ENCODE measurements around the gene MCF2L.
"Not testable (repeated sequence)": the region's sequence is repeated elsewhere in the genome, so short reads cannot be mapped to it uniquely, and the experiment has no call there.

The MCF2L gene

DNA sequence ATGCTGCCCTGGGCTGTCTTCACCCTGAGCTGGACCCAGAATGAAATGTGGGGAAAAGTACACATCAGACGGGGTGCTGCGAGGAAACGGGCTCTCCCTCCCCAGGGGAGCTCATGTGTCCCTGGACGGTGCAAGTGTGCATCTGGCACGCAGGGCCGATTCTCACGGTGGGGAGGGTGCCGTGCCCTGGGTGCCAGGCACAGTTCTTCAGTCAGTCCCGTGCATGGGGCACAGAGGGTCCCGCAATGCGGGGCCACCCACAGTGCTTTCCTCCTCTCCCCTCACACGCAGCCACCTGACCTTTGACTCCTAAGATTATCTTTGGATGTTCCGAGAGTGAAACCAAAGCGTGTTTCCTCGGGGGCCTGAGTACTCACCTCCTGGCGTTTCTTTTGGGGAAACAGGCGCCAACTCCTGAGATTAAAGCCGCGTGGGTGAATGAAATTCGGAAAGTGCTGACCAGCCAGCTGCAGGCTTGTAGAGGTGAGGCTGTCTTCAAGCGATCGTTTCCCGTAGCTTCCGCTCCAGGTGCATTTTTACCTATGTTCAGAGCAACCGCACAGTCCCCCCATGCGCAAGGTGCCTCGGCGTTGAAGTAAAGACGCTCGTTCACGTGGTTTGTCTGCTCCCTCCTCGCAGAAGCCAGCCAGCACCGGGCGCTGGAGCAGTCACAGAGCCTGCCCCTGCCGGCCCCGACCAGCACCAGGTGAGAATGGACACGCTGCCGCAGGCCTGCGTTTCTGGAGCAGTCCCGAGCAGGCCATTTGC lies 119.1 kb downstream of the MCF2L start:
- no peak for DNase-seq

GRCh38 chr13:113088691-113089020 lies 119.6 kb downstream of the MCF2L start:
- DNase-seq = no peak

- DNase-seq = no peak
Measured at GRCh38 chr13:113089693-113090414, 120.8 kb downstream of the MCF2L start.

GRCh38 chr13:113090415-113090770 lies 121.4 kb downstream of the MCF2L start:
- no peak for DNase-seq

DNA sequence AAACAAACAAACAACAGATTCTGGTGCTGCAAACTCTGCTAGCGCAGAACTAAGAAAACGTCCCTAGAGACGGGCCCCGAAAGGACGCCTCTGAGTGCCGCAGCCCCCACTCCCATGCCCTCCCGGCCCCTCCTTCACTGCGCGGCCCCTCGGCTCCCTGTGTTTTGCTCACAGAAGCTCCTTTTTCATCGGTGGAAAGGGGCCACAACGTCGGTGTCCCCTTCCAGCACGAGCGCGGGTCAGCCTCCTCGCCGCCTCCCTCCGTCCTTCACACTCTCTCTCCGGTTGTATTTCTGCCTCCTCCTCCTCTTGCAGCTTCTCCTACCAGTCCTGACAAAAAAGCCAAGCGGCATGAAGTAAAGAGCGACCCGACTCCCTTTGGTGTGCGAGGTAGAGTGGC lies 121.8 kb downstream of the MCF2L start:
- no peak for DNase-seq

DNA sequence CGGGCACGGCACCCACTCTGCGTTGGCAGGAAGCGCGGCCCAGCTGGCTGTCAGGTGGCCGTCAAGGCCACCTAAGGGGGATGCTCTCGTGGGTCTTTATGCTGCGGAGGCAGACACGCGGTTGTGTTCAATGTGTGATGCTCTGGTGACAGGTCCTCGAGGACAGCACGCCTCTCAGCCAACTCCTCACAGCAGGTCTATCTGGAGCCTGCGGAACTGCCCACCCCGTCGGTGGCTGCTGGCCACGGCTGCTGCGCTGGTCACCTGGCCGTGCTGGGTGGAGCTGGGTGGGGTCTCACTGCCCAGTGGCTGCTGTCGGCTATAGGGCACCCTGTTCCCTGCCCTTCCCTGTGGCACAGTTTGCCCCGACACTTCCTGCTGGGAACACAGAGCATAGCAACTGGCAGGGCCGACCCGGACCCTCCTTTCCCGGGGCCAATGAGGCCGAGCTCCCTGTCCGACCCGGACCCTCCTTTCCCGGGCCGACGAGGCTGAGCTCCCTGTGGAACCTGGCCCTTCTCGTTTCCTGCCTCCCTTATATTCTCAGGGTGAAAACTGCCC lies 122.3 kb downstream of the MCF2L start:
- DNase-seq = no peak

DNA sequence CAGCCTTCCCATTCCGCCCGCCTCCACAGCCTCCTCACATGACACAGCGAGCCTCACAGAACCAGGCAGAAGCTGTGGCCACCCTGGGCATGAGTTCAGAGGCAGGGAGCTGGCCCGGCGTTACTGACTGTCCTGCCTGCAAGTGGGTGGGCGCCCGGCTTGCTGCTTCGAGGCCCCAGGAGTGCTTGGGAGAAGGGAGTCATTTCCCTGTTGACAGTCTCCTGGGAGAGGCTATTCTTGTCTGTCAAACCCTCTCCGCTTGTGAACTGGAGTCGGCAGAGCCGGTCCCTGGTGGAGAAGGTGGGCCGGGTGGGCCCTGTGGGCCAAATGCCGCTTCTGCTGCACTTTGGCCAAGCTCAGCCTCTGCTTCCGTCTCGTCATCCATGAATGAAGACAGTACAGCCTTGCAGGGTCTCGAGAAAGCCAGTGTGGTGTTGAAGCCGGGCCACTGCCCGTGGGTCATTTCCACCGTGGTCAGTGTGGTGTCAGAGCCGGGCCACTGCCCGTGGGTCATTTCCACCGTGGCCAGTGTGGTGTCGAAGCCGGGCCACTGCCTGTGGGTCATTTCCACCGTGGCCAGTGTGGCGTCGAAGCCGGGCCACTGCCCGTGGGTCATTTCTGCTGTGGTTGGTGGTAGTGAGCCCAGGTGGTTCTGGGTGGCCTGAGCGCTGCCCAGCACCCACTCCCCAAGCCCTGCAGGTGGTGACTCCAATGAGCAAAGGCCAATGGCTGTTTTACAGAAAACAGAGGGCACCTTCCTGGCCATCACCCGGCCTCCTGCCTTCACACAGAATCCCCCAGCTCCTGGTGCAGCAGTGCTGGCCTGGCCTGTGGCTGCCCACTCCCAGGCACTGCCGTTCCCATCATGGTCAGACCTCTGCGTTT lies 123.1 kb downstream of the MCF2L start:
- DNase-seq = no peak

GRCh38 chr13:113092776-113093579 lies 124.0 kb downstream of the MCF2L start:
- DNase-seq = no peak

DNA sequence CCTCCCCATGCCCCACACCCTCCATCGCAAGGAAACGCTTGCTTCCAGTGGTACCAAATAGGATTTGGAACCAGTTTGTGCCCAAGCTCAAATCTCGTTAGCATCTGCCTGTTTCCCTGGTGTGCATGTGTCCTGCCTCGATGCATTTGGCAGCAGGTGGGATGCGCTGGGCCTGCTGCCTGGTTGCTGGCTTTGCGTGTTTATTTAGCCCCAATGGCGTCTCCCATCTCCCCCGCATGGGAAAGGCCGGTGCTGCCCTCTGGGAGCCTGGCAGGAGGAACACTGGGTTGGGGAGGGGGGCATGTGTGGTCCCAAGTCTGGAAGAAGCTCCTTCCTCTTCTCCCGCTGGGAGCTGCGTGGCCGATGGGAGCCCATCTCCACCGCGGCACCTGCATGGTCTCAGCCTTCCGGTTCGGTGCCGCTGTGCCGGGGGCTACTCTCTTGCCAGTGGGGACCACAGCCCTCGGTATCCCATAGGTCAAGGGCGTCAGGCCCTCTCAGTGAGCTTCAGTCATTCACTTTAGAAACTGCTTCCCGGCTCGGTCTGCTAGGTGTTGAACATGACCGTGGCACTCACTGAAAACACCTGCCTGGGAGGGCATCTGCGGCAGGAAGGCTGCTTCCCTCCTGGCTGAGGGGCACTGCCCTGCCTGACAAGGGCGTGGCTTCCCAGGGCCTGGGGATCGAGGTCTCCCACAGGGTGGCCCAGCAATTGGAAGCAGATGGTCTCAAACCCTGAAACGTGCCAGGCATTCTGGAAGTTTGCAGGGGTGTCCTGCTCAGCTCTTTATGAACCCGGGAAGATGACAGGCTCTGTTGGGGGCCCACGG lies 124.8 kb downstream of the MCF2L start:
- DNase-seq = no peak

- no peak for DNase-seq
Measured at GRCh38 chr13:113094410-113094800, 125.4 kb downstream of the MCF2L start.

DNA sequence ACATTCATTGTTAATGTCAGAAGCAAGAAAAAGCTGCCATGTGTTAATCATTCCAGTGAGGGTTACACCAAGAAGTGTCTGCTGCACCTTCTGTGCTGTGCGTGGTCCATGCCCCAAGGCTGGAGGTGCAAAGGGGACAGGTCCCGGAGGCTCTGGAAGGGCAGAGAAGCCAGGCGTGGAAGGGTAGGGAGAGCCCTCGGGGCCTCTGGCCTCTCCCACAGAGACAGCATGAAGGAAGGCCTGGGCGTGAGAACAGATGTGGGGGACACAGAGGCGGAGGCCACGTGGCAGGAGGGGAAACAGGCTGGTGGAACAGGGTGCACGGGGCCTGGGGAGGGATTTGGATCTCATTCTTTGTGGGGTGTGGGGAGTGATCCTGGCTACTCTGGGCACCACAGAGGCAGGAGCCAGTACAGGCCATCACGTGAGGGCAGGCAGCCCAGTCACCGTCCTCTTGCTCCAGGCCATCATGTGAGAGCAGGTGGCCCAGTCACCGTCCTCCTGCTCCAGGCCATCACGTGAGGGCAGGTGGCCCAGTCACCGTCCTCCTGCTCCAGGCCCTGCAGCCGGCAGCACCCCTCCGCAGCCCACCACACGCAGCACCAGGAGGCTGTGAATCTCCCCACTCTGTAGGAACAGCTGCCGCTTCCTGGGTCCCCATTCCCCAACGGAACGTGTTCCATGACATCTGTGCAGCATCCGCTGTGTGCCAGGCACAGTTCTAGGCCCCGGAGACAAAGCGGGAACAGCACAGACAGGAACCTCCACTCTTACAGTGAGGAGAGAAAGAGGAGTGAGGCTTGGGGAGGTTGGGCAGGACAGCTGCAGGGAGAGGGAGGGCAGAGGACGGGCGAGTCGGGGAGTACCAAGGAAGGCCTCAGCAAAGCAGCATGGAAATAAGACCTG lies 126.4 kb downstream of the MCF2L start:
- DNase-seq = no peak

DNA sequence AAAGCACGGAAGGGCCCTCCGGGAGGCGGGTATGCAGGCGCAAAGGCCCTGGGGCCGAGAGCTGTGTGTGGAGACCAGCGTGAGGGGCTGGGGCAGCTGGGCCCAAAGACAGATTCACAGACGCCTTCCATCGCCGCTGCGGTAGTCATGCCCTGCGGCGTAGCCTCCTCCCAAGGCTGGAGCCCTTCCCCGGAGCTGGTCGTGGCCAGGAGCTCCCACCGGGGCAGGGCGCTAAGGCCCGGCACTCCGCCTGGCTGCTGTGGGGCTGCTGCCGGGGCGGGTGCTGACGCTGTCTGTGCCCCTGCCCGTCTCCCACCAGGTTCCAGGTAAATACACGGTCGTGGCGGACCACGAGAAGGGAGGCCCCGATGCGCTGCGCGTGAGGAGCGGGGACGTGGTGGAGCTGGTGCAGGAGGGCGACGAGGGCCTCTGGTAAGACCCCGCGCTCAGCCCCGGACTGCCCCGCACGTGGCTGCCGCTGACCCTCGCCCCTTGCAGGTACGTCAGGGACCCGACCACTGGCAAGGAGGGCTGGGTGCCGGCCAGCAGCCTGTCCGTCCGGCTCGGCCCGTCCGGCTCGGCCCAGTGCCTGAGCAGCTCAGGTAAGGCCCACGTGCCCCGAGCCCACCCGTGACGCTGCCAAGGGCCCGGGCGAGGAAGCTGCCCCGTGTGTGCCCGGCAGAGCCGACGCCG lies 127.2 kb downstream of the MCF2L start:
- no peak for DNase-seq

GRCh38 chr13:113096745-113097305 lies 127.8 kb downstream of the MCF2L start:
- DNase-seq = no peak

- no peak for DNase-seq
Measured at GRCh38 chr13:113097651-113098050, 128.6 kb downstream of the MCF2L start.

- DNase-seq = no peak
Measured at GRCh38 chr13:113098162-113098732, 129.2 kb downstream of the MCF2L start.

DNA sequence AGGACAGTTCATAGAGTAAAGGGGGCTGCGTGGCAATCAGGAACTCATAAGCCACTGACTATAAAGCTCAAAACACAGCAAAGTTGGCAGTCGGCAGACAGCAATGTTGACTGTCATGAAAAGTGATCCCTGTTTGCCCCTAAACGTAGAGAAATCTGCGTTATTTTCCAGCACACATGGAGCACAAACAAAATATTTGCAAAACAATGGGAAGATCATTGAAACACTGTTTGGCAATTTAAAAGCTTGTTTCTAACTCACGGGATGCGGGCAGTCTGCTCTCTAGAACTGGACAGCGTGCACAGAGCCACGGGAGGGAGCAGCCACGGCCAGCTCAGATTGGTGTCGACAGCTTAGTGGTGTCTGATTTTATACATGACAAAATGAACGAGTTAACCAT lies 130.1 kb downstream of the MCF2L start:
- DNase-seq = no peak

DNA sequence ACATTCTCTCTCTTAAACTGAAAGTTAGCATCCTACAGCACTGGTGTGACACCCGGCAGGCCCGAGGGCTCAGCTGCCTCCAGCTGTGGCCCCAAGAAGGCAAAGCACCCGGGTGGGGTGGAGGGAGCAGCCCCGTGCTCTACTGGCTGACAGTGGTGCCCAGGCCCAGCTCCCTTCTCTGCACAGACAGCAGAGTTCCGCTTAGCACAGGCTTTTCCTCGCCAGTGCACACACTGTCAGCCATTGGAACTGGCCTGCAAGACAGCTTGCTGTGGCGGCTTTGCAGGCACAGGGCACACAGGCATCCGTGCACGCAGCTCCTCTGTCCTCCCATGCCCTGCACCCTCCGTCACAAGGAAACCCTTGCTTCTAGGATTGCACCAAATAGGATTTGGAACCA lies 133.3 kb downstream of the MCF2L start:
- DNase-seq = not testable (repeated sequence)

DNA sequence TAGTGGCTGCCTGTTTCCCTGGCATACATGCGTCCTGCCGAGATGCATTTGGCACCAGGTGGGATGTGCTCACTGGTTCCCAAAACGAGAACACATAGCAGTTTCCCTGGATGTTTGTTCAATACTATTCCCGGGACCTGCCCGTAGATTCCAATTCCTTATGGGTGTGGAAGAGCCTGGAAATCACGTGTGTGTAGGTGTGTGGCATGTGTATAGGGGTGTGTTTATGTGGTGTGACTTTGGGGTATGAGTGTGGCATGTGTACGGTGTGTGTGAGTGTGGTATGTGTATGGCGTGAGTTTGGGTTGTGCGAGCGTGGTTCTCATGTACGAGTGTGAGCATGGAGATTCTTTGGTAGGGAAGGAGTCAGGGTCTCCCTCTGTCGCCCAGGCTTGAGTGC lies 133.7 kb downstream of the MCF2L start:
- DNase-seq = no peak

GRCh38 chr13:113103646-113104045 lies 134.6 kb downstream of the MCF2L start:
- no peak for DNase-seq
